GM13976 (cell line): Measurements from ENCODE around the gene HRH3.

Experiments used
- DNase-seq: peaks from one replicate; pipeline ENCODE4 v3.0.0; 2012; ENCODE audit warnings: low spot score
- CTCF ChIP-seq: IDR thresholded peaks from 2 replicates; pipeline ENCODE4 v1.5.1; 2012; ENCODE audit warnings: borderline replicate concordance, mild to moderate bottlenecking; ENCODE audit not compliant: insufficient read depth; ENCODE audit errors: extremely low read depth, missing control alignments, control extremely low read depth
- in situ Hi-C: fragments of 300-500 bp; cut with MboI; formaldehyde crosslinking; loops from one replicate; pipeline ENCODE4 v1.12.0; 2022; ENCODE audit warnings: low sequenced_read_pairs, mixed read lengths, inconsistent platforms; ENCODE audit not compliant: unreplicated experiment

The HRH3 gene

GRCh38 chr20:62211769-62212288, 8.2 kb downstream of the HRH3 start:
- no peak for TF ChIP-seq CTCF
- in situ Hi-C loops, result no loop called here
- DNase-seq, result no peak

DNA sequence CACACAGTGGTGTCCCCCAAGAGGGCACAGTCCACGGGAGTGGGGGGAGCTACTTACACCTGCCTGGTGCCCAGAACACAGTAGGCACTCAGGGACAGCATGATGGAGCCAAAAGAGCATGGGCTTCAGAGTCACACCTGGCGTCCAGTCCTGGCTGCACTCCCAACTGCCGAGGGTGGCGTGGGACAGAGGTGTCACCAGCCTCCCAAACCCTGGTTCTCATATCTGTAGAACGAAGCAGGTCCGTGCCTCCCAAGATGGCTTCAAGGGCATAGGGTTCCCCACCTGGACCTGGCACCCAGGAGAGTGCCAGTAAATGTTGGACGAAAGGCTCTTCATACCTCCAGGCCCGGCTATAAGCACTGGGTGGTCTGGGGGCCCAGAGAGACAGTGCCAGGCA, 8.9 kb downstream of the HRH3 start:
- no peak for DNase-seq
- in situ Hi-C loops, result no loop called here
- no peak for TF ChIP-seq CTCF

DNA sequence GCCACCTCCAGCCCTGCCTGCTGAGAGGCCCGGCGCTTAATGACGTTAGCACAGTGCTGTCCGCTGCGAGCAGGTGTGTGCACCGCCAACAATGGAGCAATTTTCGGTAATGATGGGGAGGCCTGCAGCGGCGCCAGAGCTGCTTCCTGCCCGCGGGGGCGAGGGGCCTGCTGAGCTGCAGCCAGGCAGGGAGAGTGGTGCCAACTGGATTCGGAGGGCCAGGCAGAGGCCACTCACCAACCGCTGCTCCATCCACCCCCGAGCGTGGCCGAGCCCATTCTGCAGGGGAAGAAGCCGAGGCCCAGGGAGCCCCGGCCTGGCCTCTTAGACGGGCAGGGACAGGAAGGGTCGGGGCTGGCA, 9.6 kb downstream of the HRH3 start:
- in situ Hi-C loops, result no loop called here
- no peak for DNase-seq
- no peak for TF ChIP-seq CTCF

DNA sequence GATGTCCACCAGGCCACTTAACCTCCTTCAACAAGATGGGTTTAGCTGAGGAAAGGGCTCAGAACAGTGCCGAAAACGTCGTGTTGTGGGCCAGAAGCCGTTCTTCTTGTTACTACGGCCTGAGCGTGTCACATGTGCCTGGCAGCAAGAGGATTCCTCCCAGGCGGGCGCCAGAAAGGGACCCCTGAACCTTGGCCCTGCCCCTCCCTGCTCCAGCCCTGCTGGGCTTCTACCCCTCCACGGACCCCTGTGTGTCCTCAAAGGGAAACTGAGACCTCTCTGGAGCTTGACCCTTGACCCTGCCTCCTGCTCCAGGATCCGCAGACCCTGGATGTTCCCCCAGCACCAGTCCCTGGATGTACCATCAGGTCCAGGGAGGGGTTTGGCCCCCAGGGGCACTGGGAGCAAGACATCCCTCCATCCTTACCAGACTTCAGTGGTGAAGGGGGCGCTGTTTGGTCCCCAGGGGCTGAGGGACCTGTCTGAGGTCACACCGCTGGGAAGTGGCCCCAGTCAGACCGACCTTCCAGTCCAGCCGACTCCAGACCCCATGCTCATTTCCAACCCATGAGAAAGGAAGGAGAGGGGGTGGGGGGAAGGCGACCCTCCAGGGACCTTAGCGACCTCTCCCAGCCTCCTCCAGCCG, 10.1 kb downstream of the HRH3 start:
- DNase-seq, result no peak
- no peak for TF ChIP-seq CTCF
- in situ Hi-C loops, result no loop called here

DNA sequence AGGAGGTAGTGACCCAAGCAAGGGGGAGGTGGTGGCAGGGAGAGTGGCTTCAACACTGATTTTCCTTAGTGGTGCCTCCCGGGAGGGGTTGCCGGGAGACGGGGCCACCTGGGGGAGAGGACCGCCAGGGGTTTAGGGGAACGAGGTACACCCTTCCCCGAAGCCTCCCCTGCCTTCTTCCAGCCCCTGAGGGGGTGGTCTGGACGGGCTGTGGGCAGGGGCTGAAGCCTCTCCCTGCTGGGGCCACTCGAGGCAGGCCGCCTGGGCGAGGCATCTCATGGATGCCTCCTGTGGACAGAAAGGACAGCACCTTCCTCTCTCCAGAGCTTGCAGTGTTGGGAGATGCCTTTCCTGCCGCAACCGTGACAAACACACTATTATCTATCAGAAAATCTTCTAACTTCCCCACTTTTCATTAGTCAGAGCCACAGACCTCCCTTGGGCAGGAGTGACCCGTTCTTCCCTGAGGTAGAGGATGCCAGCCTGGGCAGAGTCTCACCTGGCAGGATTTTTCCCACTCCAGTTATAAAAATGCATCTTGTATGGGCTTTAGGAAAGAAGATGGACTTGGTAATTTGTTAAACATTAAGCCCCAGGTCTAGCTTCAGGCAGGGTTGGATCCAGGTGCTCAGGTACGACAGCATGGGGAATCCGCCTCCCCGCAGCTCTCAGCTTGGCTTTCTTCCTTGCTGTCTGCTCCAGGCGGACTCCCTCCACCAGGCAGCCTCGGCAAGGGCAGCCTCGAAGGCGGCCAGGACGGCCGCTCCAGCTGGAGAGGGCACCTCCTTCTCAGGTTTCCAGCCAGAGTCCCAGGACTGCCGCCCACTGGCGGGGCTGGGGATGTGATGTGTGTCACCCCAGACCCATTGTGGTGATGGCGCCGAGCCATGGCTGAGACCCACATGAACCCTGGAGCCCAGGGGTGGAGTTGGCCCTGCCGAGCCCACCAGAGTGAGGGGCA, 11.0 kb downstream of the HRH3 start:
- in situ Hi-C loops, result no loop called here
- TF ChIP-seq CTCF, result no peak
- no peak for DNase-seq

GRCh38 chr20:62208061-62208794, 11.8 kb downstream of the HRH3 start:
- no peak for TF ChIP-seq CTCF
- no peak for DNase-seq
- in situ Hi-C loops, result no loop called here
